ENCODE data around the gene REPIN1.

DNA sequence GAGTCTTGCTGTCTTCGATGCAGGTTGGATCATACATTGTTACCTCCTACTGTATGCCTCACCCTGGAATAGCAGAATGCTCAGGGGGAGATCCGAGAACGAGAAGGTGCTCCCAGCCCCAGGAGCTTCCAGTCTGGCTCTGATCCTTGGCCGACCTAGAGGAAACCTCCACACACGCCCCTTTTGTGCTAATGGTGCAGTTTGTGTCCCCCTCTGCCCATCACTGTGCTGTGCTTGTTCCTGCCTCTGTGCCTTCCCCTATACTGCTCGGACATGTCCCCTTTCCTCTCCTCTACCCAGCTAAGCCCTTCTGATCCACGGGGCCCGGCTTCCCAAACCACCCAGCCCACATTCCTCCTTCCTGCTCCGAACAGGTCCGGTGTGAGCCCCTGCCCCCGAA, 43.0 kb downstream of the REPIN1 start:
- TF ChIP-seq CTCF (conservative IDR thresholded peaks at IDR 0.05; ENCODE audit: low read depth, low read length) (no peak), EZH2 (IDR thresholded peaks at IDR 0.05; ENCODE audit: borderline replicate concordance, low read depth, low read length, poor library complexity, severe bottlenecking) (no peak)

Data from A673 (cell line).